Ishikawa (cell line): ENCODE data around the gene CUL9.

Experiments
- CEBPB ChIP-seq: IDR thresholded peaks from 2 replicates; pipeline ENCODE4 v1.6.1; 2012
- CREB1 ChIP-seq: IDR thresholded peaks from 2 replicates; pipeline ENCODE4 v1.6.1; 2012; ENCODE audit warnings: low read depth
- EGR1 ChIP-seq: IDR thresholded peaks from 2 replicates; pipeline ENCODE4 v1.6.1; 2012
- EP300 ChIP-seq: IDR thresholded peaks from 2 replicates; pipeline ENCODE4 v1.6.1; 2012; ENCODE audit warnings: borderline replicate concordance
- FOXM1 ChIP-seq: IDR thresholded peaks from 2 replicates; pipeline ENCODE4 v1.6.1; 2012; ENCODE audit warnings: low read depth, borderline replicate concordance
- MAX ChIP-seq: IDR thresholded peaks from 2 replicates; pipeline ENCODE4 v1.6.1; 2012
- NFIC ChIP-seq: IDR thresholded peaks from 2 replicates; pipeline ENCODE4 v1.6.1; 2012
- RAD21 ChIP-seq: IDR thresholded peaks from 2 replicates; pipeline ENCODE4 v1.6.1; 2012; ENCODE audit warnings: low read depth
- TAF1 ChIP-seq: IDR thresholded peaks from 2 replicates; pipeline ENCODE4 v1.6.1; 2012; ENCODE audit warnings: low read depth, mild to moderate bottlenecking
- TCF12 ChIP-seq: IDR thresholded peaks from 2 replicates; pipeline ENCODE4 v1.6.1; 2012; ENCODE audit warnings: low read depth
- TEAD4 ChIP-seq: IDR thresholded peaks from 2 replicates; pipeline ENCODE4 v1.6.1; 2012
- YY1 ChIP-seq: IDR thresholded peaks from 2 replicates; pipeline ENCODE4 v1.6.1; 2012; ENCODE audit warnings: low read depth
- ZBTB7A ChIP-seq: IDR thresholded peaks from 2 replicates; pipeline ENCODE4 v1.6.1; 2012; ENCODE audit warnings: low read depth
- TF ChIP-seq, protein P1 (sequence below): IDR thresholded peaks from 2 replicates; pipeline ENCODE4 v1.6.1; 2012
- TF ChIP-seq, protein P2 (sequence below): IDR thresholded peaks from 2 replicates; pipeline ENCODE4 v1.6.1; 2012; ENCODE audit warnings: low read depth, mild to moderate bottlenecking

Gene CUL9

GRCh38 chr6:43200541-43200940 lies 18.5 kb downstream of the CUL9 start:
- no peak for TF ChIP-seq RAD21

GRCh38 chr6:43202451-43202850 lies 20.5 kb downstream of the CUL9 start:
- no peak for TF ChIP-seq TCF12
- no peak for TF ChIP-seq CEBPB
- no peak for TF ChIP-seq FOXM1
- no peak for TF ChIP-seq EP300
- no peak for TF ChIP-seq TAF1
- no peak for TF ChIP-seq ZBTB7A
- TF ChIP-seq YY1, result no peak
- no peak for TF ChIP-seq RAD21
- no peak for TF ChIP-seq EGR1
- TF ChIP-seq, protein P1, sequence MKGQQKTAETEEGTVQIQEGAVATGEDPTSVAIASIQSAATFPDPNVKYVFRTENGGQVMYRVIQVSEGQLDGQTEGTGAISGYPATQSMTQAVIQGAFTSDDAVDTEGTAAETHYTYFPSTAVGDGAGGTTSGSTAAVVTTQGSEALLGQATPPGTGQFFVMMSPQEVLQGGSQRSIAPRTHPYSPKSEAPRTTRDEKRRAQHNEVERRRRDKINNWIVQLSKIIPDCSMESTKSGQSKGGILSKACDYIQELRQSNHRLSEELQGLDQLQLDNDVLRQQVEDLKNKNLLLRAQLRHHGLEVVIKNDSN, result no peak
- TF ChIP-seq MAX, result no peak
- TF ChIP-seq, protein P2, sequence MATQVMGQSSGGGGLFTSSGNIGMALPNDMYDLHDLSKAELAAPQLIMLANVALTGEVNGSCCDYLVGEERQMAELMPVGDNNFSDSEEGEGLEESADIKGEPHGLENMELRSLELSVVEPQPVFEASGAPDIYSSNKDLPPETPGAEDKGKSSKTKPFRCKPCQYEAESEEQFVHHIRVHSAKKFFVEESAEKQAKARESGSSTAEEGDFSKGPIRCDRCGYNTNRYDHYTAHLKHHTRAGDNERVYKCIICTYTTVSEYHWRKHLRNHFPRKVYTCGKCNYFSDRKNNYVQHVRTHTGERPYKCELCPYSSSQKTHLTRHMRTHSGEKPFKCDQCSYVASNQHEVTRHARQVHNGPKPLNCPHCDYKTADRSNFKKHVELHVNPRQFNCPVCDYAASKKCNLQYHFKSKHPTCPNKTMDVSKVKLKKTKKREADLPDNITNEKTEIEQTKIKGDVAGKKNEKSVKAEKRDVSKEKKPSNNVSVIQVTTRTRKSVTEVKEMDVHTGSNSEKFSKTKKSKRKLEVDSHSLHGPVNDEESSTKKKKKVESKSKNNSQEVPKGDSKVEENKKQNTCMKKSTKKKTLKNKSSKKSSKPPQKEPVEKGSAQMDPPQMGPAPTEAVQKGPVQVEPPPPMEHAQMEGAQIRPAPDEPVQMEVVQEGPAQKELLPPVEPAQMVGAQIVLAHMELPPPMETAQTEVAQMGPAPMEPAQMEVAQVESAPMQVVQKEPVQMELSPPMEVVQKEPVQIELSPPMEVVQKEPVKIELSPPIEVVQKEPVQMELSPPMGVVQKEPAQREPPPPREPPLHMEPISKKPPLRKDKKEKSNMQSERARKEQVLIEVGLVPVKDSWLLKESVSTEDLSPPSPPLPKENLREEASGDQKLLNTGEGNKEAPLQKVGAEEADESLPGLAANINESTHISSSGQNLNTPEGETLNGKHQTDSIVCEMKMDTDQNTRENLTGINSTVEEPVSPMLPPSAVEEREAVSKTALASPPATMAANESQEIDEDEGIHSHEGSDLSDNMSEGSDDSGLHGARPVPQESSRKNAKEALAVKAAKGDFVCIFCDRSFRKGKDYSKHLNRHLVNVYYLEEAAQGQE, result no peak
- TF ChIP-seq CREB1, result no peak
- no peak for TF ChIP-seq TEAD4
- no peak for TF ChIP-seq NFIC

- no peak for TF ChIP-seq CREB1
- TF ChIP-seq EGR1, result no peak
- TF ChIP-seq FOXM1, result no peak
- TF ChIP-seq, protein P2, result no peak
- TF ChIP-seq EP300, result no peak
- TF ChIP-seq TCF12, result no peak
- TF ChIP-seq MAX, result no peak
- no peak for TF ChIP-seq TAF1
- TF ChIP-seq ZBTB7A, result no peak
- TF ChIP-seq CEBPB, result no peak
- TF ChIP-seq, protein P1, result no peak
- TF ChIP-seq TEAD4, result no peak
- no peak for TF ChIP-seq YY1
- TF ChIP-seq NFIC, result no peak
- no peak for TF ChIP-seq RAD21
Measured at GRCh38 chr6:43203029-43203717, 21.2 kb downstream of the CUL9 start.

DNA sequence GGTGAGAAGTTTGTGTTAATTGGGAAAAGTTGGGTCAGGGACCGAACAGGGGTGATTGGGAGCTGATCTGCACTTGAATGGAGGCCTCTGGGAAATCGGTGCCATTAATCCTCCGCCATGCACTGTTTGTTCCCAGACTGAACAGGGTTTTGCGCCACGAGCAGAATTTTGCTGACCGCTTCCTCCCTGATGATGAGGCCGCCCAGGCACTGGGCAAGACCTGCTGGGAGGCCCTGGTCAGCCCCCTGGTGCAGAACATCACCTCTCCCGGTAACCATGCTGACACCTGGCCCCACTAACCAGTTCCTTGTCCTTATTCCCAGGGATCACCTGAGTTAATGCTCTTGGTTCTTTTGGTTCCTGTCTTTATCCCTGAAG lies 21.7 kb downstream of the CUL9 start:
- TF ChIP-seq, protein P2, result no peak
- TF ChIP-seq CREB1, result no peak
- no peak for TF ChIP-seq RAD21
- no peak for TF ChIP-seq CEBPB
- TF ChIP-seq MAX, result no peak
- TF ChIP-seq NFIC, result no peak
- no peak for TF ChIP-seq TAF1
- TF ChIP-seq TEAD4, result no peak
- no peak for TF ChIP-seq YY1
- TF ChIP-seq ZBTB7A, result no peak
- TF ChIP-seq EP300, result no peak
- TF ChIP-seq FOXM1, result no peak
- TF ChIP-seq, protein P1, result no peak
- TF ChIP-seq EGR1, result no peak
- no peak for TF ChIP-seq TCF12
